ENCODE data around the gene TMEM17. TPM values are rescaled to one million over a fixed set of nuclear protein-coding genes. Genes with fewer than 3 reads are reported as not detected.

Gene TMEM17
- total and polyA plus RNA-seq, 2 of the 13 experiments (the other 11 are each of a cell fraction or from before 2014, with no cell fraction given), result 0.22 to 0.50 TPM

DNA sequence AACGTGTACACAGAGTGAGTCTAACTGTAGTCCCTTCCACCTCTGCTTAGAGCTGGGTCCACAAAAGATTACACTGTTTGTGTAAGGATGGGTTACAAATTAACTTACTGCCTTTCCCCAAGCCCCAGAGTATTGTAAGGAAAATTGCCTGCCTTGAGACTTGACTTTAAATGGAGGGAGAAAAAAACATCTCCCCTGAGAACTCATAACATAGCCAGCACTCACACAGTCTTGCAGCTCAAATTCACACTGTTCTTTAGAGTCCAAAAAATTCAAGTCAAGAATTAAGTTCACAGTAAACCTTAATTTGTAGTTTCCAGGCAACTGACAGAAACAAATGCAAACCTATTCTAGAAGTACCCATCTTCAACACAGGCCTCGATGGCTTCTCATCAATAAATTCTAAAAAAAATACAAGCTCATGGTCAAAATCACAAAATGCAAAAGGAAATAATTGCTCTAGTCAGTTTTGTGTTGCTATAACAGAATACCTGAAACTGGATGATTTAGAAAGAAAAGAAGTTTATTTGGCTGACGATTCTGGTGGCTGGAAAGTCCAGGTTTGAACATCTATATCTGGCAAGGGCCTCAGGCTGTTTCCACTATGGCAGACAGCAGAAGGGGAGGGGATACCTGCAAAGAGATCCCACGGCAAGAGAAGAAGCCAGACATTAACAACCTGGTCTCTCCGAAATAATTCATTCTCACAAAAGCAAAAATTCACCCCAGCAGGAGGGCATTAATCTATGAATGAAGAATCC lies 34.6 kb upstream of the TMEM17 start (continued):
- TF ChIP-seq, protein P1, sequence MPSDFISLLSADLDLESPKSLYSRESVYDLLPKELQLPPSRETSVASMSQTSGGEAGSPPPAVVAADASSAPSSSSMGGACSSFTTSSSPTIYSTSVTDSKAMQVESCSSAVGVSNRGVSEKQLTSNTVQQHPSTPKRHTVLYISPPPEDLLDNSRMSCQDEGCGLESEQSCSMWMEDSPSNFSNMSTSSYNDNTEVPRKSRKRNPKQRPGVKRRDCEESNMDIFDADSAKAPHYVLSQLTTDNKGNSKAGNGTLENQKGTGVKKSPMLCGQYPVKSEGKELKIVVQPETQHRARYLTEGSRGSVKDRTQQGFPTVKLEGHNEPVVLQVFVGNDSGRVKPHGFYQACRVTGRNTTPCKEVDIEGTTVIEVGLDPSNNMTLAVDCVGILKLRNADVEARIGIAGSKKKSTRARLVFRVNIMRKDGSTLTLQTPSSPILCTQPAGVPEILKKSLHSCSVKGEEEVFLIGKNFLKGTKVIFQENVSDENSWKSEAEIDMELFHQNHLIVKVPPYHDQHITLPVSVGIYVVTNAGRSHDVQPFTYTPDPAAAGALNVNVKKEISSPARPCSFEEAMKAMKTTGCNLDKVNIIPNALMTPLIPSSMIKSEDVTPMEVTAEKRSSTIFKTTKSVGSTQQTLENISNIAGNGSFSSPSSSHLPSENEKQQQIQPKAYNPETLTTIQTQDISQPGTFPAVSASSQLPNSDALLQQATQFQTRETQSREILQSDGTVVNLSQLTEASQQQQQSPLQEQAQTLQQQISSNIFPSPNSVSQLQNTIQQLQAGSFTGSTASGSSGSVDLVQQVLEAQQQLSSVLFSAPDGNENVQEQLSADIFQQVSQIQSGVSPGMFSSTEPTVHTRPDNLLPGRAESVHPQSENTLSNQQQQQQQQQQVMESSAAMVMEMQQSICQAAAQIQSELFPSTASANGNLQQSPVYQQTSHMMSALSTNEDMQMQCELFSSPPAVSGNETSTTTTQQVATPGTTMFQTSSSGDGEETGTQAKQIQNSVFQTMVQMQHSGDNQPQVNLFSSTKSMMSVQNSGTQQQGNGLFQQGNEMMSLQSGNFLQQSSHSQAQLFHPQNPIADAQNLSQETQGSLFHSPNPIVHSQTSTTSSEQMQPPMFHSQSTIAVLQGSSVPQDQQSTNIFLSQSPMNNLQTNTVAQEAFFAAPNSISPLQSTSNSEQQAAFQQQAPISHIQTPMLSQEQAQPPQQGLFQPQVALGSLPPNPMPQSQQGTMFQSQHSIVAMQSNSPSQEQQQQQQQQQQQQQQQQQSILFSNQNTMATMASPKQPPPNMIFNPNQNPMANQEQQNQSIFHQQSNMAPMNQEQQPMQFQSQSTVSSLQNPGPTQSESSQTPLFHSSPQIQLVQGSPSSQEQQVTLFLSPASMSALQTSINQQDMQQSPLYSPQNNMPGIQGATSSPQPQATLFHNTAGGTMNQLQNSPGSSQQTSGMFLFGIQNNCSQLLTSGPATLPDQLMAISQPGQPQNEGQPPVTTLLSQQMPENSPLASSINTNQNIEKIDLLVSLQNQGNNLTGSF (CRISPR knock-in tag; IDR thresholded peaks at IDR 0.05), result no peak
- peak; percentile 41 for TF ChIP-seq ZFX (CRISPR knock-in tag; IDR thresholded peaks at IDR 0.05; ENCODE audit: low read depth)
- TF ChIP-seq PRDM4 (CRISPR knock-in tag; IDR thresholded peaks at IDR 0.05; ENCODE audit: borderline replicate concordance), result no peak
- 0 out of 2 replicates have a peak, but pooled peaks have one; percentile 25 for TF ChIP-seq TCF7 (IDR thresholded peaks at IDR 0.05; ENCODE audit: low read depth)
- peak; percentile 85; the same call in 1 of the 2 replicates for TF ChIP-seq ZNF772 (CRISPR knock-in tag; IDR thresholded peaks at IDR 0.05)
- no peak for TF ChIP-seq ZNF841 (CRISPR knock-in tag; IDR thresholded peaks at IDR 0.05; ENCODE audit: borderline replicate concordance)
- TF ChIP-seq ATRX (CRISPR knock-in tag; IDR thresholded peaks at IDR 0.05; ENCODE audit: borderline replicate concordance), result no peak
- TF ChIP-seq ZNF883 (CRISPR knock-in tag; IDR thresholded peaks at IDR 0.05; ENCODE audit: not compliant biosample characterization), result no peak
- TF ChIP-seq CREBL2 (CRISPR knock-in tag; IDR thresholded peaks at IDR 0.05; ENCODE audit: borderline replicate concordance), result no peak
- no peak for TF ChIP-seq MTF2 (CRISPR knock-in tag; IDR thresholded peaks at IDR 0.05; ENCODE audit: borderline replicate concordance)
- TF ChIP-seq ZNF777 (CRISPR knock-in tag; IDR thresholded peaks at IDR 0.05), result no peak
- TF ChIP-seq, protein P2, sequence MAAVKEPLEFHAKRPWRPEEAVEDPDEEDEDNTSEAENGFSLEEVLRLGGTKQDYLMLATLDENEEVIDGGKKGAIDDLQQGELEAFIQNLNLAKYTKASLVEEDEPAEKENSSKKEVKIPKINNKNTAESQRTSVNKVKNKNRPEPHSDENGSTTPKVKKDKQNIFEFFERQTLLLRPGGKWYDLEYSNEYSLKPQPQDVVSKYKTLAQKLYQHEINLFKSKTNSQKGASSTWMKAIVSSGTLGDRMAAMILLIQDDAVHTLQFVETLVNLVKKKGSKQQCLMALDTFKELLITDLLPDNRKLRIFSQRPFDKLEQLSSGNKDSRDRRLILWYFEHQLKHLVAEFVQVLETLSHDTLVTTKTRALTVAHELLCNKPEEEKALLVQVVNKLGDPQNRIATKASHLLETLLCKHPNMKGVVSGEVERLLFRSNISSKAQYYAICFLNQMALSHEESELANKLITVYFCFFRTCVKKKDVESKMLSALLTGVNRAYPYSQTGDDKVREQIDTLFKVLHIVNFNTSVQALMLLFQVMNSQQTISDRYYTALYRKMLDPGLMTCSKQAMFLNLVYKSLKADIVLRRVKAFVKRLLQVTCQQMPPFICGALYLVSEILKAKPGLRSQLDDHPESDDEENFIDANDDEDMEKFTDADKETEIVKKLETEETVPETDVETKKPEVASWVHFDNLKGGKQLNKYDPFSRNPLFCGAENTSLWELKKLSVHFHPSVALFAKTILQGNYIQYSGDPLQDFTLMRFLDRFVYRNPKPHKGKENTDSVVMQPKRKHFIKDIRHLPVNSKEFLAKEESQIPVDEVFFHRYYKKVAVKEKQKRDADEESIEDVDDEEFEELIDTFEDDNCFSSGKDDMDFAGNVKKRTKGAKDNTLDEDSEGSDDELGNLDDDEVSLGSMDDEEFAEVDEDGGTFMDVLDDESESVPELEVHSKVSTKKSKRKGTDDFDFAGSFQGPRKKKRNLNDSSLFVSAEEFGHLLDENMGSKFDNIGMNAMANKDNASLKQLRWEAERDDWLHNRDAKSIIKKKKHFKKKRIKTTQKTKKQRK (IDR thresholded peaks at IDR 0.05; ENCODE audit: low read length), result no peak
- TF ChIP-seq ZSCAN5A (CRISPR knock-in tag; IDR thresholded peaks at IDR 0.05; ENCODE audit: borderline replicate concordance), result 0 out of 2 replicates have a peak, but pooled peaks have one; percentile 28
- no peak for TF ChIP-seq SNAPC2 (CRISPR knock-in tag; IDR thresholded peaks at IDR 0.05)
